Measurements from ENCODE around the gene RAPGEF4.
"Not testable (repeated sequence)": the region's sequence is repeated elsewhere in the genome, so short reads cannot be mapped to it uniquely, and the experiment has no call there.

Gene RAPGEF4

GRCh38 chr2:172775319-172775718 is 39.7 kb downstream of the RAPGEF4 start:
- no peak for ATAC-seq

DNA sequence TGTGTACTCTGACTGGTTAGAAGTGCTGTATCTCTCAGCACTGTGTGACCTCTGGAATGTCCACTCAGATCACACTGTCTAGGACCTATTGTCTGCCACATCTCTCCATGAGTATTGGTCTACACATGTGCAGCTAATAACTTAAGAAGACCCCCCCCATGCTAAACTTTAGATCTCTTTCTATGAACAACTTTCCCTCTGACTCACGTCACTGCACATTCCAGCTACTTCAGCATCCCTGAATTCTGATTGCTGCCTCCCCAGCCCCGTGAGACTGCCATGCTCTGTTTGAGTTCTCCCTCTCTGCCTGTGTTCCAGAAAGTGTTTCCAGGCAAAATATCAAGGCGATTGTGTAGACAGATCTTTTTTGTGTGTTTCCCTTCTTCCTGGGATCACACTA is 41.8 kb downstream of the RAPGEF4 start:
- ATAC-seq: no peak

GRCh38 chr2:172782506-172783164 is 47.0 kb downstream of the RAPGEF4 start:
- no peak for ATAC-seq

DNA sequence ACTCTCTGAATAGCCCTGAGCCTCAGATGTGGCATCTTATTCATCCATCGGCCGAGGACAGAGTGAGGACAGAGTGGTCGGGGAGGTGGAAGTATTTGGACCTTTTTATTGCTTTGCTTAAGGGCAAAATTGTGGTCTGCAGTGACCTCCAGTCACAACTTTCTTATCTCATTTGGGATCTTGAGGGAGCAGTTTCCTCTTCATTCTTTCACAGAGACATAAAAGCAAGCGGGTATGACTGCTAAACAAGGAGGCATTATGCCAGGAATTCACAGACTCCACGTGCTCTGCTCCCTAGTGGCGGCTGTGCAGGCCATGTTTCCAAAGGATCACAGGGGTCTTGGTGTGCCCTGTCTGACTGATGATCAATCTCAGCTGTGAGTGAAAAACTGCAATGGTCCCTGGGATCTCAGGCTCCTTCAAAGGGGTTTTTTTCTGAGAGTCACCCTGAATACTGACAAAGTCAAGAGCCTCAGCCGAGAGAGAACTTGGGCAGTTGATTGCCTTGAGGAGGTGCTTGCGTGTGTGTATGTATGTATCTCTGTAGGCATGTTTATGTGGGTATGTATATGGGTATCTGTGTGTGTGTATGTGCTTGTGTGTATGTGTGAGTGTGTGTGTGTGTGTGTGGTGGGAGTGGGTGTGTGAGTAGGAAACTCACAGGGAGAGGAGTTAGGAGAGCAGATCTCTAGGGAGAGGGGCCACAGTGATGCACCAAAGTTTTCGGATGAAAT is 47.7 kb downstream of the RAPGEF4 start:
- ATAC-seq: no peak

DNA sequence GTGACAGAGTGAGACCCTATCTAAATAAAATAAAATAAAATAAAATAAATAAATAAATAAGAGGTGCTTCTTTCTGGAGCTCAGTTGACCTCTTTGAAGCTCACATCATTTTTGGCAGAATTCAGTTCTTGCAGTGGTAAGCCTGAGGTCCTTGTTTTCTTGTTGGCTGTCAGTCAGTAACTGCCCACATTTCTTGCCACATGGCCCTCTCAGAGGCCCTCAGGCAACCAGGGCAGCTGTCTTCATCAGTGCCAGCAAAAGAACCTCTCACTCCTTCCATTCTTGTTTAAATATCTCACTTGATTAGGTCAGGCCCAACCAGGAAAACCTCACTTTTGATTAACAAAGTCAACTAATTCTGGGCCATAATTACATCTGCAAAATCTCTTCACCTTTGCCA is 53.2 kb downstream of the RAPGEF4 start:
- ATAC-seq: no peak

- no peak for ATAC-seq
Measured at GRCh38 chr2:172790404-172790803, 54.8 kb downstream of the RAPGEF4 start.

DNA sequence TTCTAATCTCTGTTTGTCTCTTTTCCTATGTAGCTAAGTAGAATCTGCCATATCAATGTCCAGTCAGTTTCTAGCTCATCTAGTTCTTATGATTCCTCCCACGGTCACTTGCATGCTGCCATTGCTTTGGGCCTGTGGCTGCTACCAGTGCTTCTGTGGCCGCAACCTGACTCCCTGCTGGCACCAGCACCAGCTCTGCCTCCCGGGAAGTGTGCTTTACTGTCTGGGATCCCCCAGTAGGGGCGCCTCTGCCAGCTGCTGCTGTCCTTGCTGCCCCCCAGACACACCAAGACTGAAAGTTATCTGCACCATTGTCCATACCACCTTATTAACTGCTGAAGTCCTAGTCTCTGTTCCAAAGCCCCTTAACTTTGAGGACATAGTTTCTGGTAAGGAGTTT is 56.3 kb downstream of the RAPGEF4 start:
- ATAC-seq: no peak

DNA sequence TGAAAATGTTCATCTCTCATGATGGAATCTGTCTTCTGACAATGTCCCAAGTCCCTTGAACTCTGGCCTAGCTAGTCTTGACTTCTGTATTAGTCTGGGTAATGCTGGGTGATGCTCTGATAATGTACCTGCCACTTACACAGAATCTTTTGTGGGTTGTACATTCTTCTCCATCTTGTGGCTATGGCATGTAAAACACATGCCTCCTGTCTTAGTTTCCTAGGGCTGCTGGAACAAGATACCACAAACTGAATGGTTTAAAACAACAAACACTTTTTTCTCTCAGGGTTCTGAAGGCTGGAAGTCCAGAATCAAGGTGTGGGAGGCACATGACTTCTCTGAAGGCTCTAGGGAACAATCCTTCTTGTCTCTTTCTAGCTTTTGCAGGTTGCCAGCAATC is 57.1 kb downstream of the RAPGEF4 start:
- ATAC-seq: no peak

GRCh38 chr2:172803308-172803707 is 67.7 kb downstream of the RAPGEF4 start:
- ATAC-seq: not testable (repeated sequence)

- ATAC-seq: no peak
Measured at GRCh38 chr2:172804423-172804822, 68.8 kb downstream of the RAPGEF4 start.

- ATAC-seq: no peak
Measured at GRCh38 chr2:172806493-172806892, 70.8 kb downstream of the RAPGEF4 start.

- no peak for ATAC-seq
Measured at GRCh38 chr2:172806996-172807395, 71.4 kb downstream of the RAPGEF4 start.

GRCh38 chr2:172808156-172808555 is 72.5 kb downstream of the RAPGEF4 start:
- no peak for ATAC-seq

- ATAC-seq: no peak
Measured at GRCh38 chr2:172811027-172811426, 75.4 kb downstream of the RAPGEF4 start.

GRCh38 chr2:172812158-172812744 is 76.6 kb downstream of the RAPGEF4 start:
- ATAC-seq: no peak

DNA sequence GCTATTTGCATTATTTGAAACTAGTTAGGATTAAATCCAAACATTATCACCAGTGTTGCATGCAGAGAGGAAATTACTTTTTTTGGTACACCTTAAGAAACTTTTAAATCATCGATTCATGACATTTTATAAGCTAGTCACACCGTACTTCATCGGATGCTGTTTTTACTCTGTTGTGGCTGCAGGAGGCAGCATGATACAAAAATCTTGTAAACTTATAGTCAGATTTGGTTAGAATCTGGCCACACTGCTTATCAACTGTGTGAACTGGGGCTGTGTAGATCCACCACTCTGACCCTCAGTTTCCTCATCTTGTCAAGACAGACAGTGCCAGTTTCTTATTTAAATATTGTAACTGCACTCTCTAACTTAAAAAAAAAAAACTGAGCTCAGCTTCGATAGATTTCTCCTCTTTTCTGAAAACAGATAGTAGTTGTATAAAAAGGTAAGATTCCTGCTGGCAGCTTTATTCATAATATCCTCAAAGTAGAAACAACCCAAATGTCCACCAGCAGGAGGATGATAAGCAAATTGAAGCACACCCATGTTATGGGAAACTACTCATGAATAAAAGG is 77.8 kb downstream of the RAPGEF4 start:
- ATAC-seq: no peak

DNA sequence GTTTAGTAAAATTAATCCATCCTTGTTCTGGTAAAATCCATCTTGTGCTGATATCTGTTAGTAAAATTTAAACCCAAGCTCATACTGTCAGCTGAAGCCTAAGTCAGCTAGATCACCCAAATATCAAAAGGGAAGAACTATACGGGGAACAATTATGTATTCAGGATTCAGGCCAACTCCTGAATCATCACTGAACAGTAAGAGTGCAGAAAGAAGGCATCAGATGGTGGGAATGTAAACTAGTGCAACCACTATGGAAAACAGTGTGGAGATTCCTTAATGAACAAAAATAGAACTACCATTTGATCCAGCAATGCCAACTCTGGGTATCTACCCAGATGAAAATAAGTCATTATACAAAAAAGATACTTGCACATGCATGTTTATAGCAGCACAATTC is 81.8 kb downstream of the RAPGEF4 start:
- ATAC-seq: no peak

DNA sequence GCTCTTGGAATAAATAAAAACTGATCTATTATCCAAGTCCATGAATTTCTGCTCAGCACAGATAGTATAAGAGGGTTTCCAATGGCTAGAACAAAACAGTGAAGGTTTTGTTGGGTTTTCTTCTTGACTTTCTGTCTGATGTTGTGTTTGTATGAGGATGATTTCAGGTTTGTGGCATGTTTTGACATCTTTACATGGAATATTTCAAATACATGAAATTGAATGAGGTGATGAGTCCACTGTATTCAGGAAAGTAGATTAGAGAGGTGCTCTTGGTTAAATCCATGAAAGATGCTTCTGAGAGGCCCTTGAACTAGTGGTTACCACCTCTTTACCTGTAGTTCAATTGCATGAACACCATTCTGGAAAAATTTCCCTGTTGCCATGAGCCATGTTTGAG is 84.3 kb downstream of the RAPGEF4 start:
- no peak for ATAC-seq

DNA sequence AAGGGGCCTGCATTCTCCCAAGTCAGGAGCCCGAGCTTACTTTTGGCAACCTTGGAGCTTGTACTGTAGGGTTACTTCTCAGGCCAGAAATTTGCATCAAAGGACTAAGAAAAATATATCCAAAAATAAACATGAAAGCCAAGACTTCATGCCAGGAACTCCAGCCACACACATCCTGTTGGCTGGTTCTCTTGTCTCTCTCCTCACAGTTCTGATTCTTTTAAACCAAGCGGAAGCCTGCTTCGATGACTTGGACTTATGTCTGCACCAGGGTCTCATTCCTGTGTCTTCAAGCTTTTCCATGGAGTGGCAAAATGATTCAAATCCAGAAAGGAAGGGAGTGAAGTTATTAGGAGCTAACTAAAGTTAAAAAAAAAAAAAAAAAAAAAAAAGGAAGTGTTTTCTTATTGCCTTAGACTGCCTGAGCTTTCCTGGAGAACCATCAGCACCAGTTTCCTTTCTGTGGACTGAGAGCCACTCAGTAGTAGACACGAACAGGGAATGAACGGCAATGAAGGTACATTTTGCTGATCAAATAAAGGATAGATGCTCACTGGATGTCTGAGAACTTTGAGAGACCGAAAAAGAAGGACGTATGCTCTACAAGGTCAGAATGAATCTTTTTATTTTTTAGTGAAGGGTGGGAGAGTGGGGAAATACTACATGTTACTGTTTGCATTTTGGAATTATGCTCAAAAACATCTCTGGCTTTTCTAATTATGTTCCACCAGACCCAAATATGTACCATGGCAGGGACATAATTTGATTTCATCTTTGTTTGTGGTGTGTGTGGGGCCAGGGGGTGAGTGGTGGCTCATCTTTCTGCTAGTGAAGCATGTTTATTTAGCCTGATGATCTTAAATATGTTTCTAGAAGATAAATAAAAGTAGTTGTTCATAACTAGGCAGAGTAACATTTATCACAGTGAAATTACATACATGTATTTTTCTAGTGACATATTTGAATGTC is 86.0 kb downstream of the RAPGEF4 start:
- no peak for ATAC-seq

- no peak for ATAC-seq
Measured at GRCh38 chr2:172822585-172822984, 86.9 kb downstream of the RAPGEF4 start.

- ATAC-seq: no peak
Measured at GRCh38 chr2:172823261-172823850, 87.7 kb downstream of the RAPGEF4 start.

DNA sequence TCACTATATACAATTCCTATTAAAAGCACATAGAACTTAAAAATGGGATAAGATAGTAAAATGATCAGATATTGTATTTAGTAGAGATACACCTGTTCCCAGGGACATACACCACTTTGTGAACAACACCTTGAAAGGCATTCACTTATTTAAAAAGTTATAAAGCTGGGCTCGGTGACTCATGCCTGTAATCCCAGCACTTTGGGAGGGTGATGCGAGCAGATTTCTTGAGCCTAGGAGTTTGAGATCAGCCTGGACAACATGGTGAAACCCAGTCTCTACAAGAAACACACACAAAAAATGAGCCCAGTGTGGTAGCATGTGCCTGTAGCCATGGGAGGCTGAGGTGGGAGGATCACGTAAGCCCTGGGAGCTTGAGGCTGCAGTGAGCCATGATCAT is 90.9 kb downstream of the RAPGEF4 start:
- no peak for ATAC-seq
